NCI-H2196 (cell line): ENCODE data around the gene DDOST.
A peak's percentile ranks its signal among the peaks of the same experiment; 100 is the strongest.

Source experiments
- DNase-seq: peaks from one replicate; lab custom pipeline; 2025; ENCODE audit not compliant: unreplicated experiment; lab: John Stamatoyannopoulos, UW

The DDOST gene

GRCh38 chr1:20661207-20662109, at the start of gene DDOST:
TSS of gene DDOST (minus strand) at chr1:20661369. CDS start at chr1:20661350, 19 bp downstream.
- DNase-seq, result peak; percentile 98

- DNase-seq, result no peak
Measured at GRCh38 chr1:20710469-20711284, 49.5 kb upstream of the DDOST start.

GRCh38 chr1:20709868-20710267, 48.7 kb upstream of the DDOST start:
- no peak for DNase-seq

- DNase-seq, result no peak
Measured at GRCh38 chr1:20708891-20709290, 47.7 kb upstream of the DDOST start.

- DNase-seq, result no peak
Measured at GRCh38 chr1:20708057-20708456, 46.9 kb upstream of the DDOST start.

GRCh38 chr1:20706841-20707240, 45.7 kb upstream of the DDOST start:
- DNase-seq, result no peak

GRCh38 chr1:20705203-20705755, 44.1 kb upstream of the DDOST start:
- DNase-seq, result no peak

GRCh38 chr1:20704390-20705202, 43.4 kb upstream of the DDOST start:
- DNase-seq, result no peak

- DNase-seq, result no peak
Measured at GRCh38 chr1:20703124-20703756, 42.1 kb upstream of the DDOST start.

GRCh38 chr1:20702416-20702815, 41.2 kb upstream of the DDOST start:
- no peak for DNase-seq

GRCh38 chr1:20701847-20702246, 40.7 kb upstream of the DDOST start:
- DNase-seq, result no peak

GRCh38 chr1:20701446-20701845, 40.3 kb upstream of the DDOST start:
- DNase-seq, result no peak

GRCh38 chr1:20700636-20701215, 39.6 kb upstream of the DDOST start:
- DNase-seq, result no peak

- DNase-seq, result peak; percentile 27
Measured at GRCh38 chr1:20699558-20699957, 38.4 kb upstream of the DDOST start.

- DNase-seq, result no peak
Measured at GRCh38 chr1:20698195-20698910, 37.2 kb upstream of the DDOST start.

- no peak for DNase-seq
Measured at GRCh38 chr1:20697563-20697962, 36.4 kb upstream of the DDOST start.

- DNase-seq, result peak; percentile 91
Measured at GRCh38 chr1:20696397-20697333, 35.5 kb upstream of the DDOST start.

GRCh38 chr1:20695515-20695914, 34.3 kb upstream of the DDOST start:
- no peak for DNase-seq
